ENCODE measurements around the gene EFCAB6. TPM values are rescaled to one million over a fixed set of nuclear protein-coding genes. Genes with fewer than 3 reads are reported as not detected.

EFCAB6 gene
- total and polyA plus RNA-seq, 2 donors (not counting 1 experiment from before 2014, with no cell fraction given) = 0.07 to 0.10 TPM

DNA sequence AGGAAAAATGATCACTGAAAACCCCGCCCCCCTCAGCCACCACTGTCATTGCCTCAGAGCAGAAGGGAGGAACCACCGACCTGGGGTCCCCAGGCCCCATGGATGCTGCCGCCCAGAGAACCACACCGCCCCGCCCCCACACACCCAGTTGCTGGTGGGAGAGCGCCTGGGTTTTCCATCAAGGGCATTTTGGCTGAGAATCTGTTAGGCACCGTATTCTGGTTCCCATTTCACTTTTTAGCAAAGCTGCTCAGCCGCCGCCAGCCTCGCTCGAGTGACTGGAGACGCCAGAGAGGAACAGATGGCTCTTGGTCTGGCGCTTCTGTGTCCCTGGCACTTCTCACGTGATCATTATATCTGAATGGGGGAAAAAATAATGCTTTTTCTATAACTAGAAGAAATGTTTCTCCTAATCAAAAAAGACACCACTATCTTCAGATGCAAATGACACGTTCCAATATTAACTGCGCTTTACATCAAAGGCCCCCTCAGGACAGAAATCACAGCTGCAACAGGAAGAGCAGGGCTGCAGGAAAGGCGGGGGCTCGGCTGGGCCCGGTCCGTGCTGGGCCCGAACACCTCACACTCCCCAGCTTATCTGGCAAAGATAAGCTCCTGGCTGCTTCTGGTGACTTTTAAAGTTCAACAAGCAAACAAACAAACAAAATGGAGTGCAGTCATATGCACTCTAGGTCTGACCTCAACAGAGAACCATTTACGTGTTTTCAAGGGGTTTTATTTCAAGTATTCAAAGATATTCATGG lies 250.5 kb downstream of the EFCAB6 start:
- no peak overlapping the region for H3K4me3 ChIP-seq (ENCODE audit: control extremely low read depth in 1 of 5, extremely low read depth in 1 of 5, insufficient read depth in 1 of 5, low read depth in 2 of 5, low read length in 4 of 5)
- no peak overlapping the region for H3K27ac ChIP-seq (ENCODE audit: low read length in 2 of 2)
- CTCF ChIA-PET = no interaction called here
- no peak for ATAC-seq (ENCODE audit: low read depth)
- intact Hi-C loops (cut with micrococcal nuclease) = no loop called here
- H3K4me2 ChIP-seq (replicated peaks; ENCODE audit: low read depth, low read length, poor library complexity, severe bottlenecking) = no peak overlapping the region
- H3K9me3 ChIP-seq (ENCODE audit: control extremely low read depth in 1 of 3, control insufficient read depth in 2 of 3, insufficient read depth in 1 of 3, low read length in 2 of 3) = peaks cover 0 to 18% (median 0%) of the 10 kb centered on the region in 3 donors
- TF ChIP-seq EZH2 (IDR thresholded peaks at IDR 0.05; ENCODE audit: borderline replicate concordance, insufficient read depth, low read depth, low read length, poor library complexity, severe bottlenecking) (no peak), CTCF (IDR thresholded peaks at IDR 0.05) (no peak)
- no peak for DNase-seq
- H3K9me3 Mint-ChIP-seq (ENCODE audit: insufficient read depth) = no peaks in the 10 kb centered on the region
- H3K79me2 ChIP-seq (ENCODE audit: control insufficient read depth, insufficient read depth, low read length) = no peaks in the 10 kb centered on the region
- H3K36me3 ChIP-seq (replicated peaks in 1 of 2; ENCODE audit: control extremely low read depth in 1 of 2, control insufficient read depth in 1 of 2, extremely low read depth in 1 of 2, insufficient read depth in 2 of 2, low read length in 1 of 2) = no peaks in the 10 kb centered on the region
- H3K27me3 ChIP-seq (replicated peaks in 1 of 4; ENCODE audit: control extremely low read depth in 1 of 4, control insufficient read depth in 3 of 4, insufficient read depth in 4 of 4, low read length in 3 of 4) = no peaks in the 10 kb centered on the region
- H3K4me3 Mint-ChIP-seq = no peak overlapping the region
- H2AFZ ChIP-seq (ENCODE audit: insufficient read depth, low read depth, low read length, poor library complexity, severe bottlenecking) = no peak overlapping the region
- POLR2A ChIA-PET = no interaction called here
- H3K27me3 Mint-ChIP-seq = no peaks in the 10 kb centered on the region
- WGBS (ENCODE audit: insufficient coverage) = 80% methylated on average over 16 of the region's 22 CpGs
- H4K20me1 ChIP-seq (ENCODE audit: control insufficient read depth, insufficient read depth, low read length, poor library complexity, severe bottlenecking) = no peaks in the 10 kb centered on the region
- H3K27ac Mint-ChIP-seq = no peak overlapping the region
- no peak overlapping the region for H3K9ac ChIP-seq (ENCODE audit: low read length)
- no peaks in the 10 kb centered on the region for H3K4me1 Mint-ChIP-seq
- no peaks in the 10 kb centered on the region for H3K4me1 ChIP-seq (ENCODE audit: control insufficient read depth in 2 of 2, insufficient read depth in 2 of 2, low read length in 2 of 2)

GRCh38 chr22:43560651-43561050 lies 251.5 kb downstream of the EFCAB6 start:
- H3K27ac ChIP-seq (ENCODE audit: low read length in 2 of 2) = no peak overlapping the region
- H3K9me3 Mint-ChIP-seq (ENCODE audit: insufficient read depth) = no peaks in the 10 kb centered on the region
- no peaks in the 10 kb centered on the region for H3K79me2 ChIP-seq (ENCODE audit: control insufficient read depth, insufficient read depth, low read length)
- H3K4me1 ChIP-seq (ENCODE audit: control insufficient read depth in 2 of 2, insufficient read depth in 2 of 2, low read length in 2 of 2) = no peaks in the 10 kb centered on the region
- H4K20me1 ChIP-seq (ENCODE audit: control insufficient read depth, insufficient read depth, low read length, poor library complexity, severe bottlenecking) = no peaks in the 10 kb centered on the region
- WGBS (ENCODE audit: insufficient coverage) = 91% methylated on average over 16 of the region's 18 CpGs
- POLR2A ChIA-PET = no interaction called here
- H3K27ac Mint-ChIP-seq = no peak overlapping the region
- H3K9me3 ChIP-seq (ENCODE audit: control extremely low read depth in 1 of 3, control insufficient read depth in 2 of 3, insufficient read depth in 1 of 3, low read length in 2 of 3) = peaks cover 0 to 18% (median 0%) of the 10 kb centered on the region in 3 donors
- H3K27me3 Mint-ChIP-seq = peaks cover 4% of the 10 kb centered on the region
- CTCF ChIA-PET = no interaction called here
- H2AFZ ChIP-seq (ENCODE audit: insufficient read depth, low read depth, low read length, poor library complexity, severe bottlenecking) = no peak overlapping the region
- no peaks in the 10 kb centered on the region for H3K27me3 ChIP-seq (replicated peaks in 1 of 4; ENCODE audit: control extremely low read depth in 1 of 4, control insufficient read depth in 3 of 4, insufficient read depth in 4 of 4, low read length in 3 of 4)
- TF ChIP-seq CTCF (IDR thresholded peaks at IDR 0.05) = no peak
- no peak for TF ChIP-seq EZH2 (IDR thresholded peaks at IDR 0.05; ENCODE audit: borderline replicate concordance, insufficient read depth, low read depth, low read length, poor library complexity, severe bottlenecking)
- no peak overlapping the region for H3K4me3 Mint-ChIP-seq
- H3K4me2 ChIP-seq (replicated peaks; ENCODE audit: low read depth, low read length, poor library complexity, severe bottlenecking) = no peak overlapping the region
- H3K9ac ChIP-seq (ENCODE audit: low read length) = no peak overlapping the region
- ATAC-seq (ENCODE audit: low read depth) = no peak
- no peaks in the 10 kb centered on the region for H3K36me3 ChIP-seq (replicated peaks in 1 of 2; ENCODE audit: control extremely low read depth in 1 of 2, control insufficient read depth in 1 of 2, extremely low read depth in 1 of 2, insufficient read depth in 2 of 2, low read length in 1 of 2)
- intact Hi-C loops (cut with micrococcal nuclease) = no loop called here
- no peaks in the 10 kb centered on the region for H3K4me1 Mint-ChIP-seq
- DNase-seq = no peak
- H3K4me3 ChIP-seq (ENCODE audit: control extremely low read depth in 1 of 5, extremely low read depth in 1 of 5, insufficient read depth in 1 of 5, low read depth in 2 of 5, low read length in 4 of 5) = no peak overlapping the region
